HepG2 (cell line): Measurements from ENCODE around the gene MED15. TPM values are rescaled to one million over a fixed set of nuclear protein-coding genes. Genes with fewer than 3 reads are reported as not detected.

Source experiments
- ATAC-seq: fragments of 200-7000 bp; cut with Tn5 transposase; 3 replicates; pipeline ENCODE4 v1.9.1; 2020; ENCODE audit warnings: mild to moderate bottlenecking, moderate library complexity
- BruUV-seq: library from RNA; stranded (reverse); fragments of 400-500 nt; replicated peaks from 2 replicates; lab custom pipeline; 2021; lab: Mats Ljungman, UMichigan
- CTCF ChIA-PET: fragments of 300-600 bp; formaldehyde crosslinking; extraction: SDS; loops from one replicate; lab custom pipeline; 2021; ENCODE audit warnings: low total read pairs, inconsistent platforms, low intra/inter-chr PET ratio; lab: Yijun Ruan, JAX
- POLR2A ChIA-PET: fragments of 350-600 bp; sonication (Branson Sonifier 250); formaldehyde crosslinking; loops from one replicate; lab custom pipeline; 2020; ENCODE audit warnings: antibody characterized with exemption, inconsistent platforms; lab: Yijun Ruan, JAX
- DNase-seq: peaks from one replicate; pipeline ENCODE4 v3.0.0-alpha.2; 2015; ENCODE audit warnings: low spot score
- FAIRE-seq: peaks from 3 replicates; lab custom pipeline; 2011; peaks lifted over from hg19 to GRCh38; lab: Jason Lieb, UNC
- H2AFZ ChIP-seq: one replicate; pipeline ENCODE4 v1.6.1; 2011; ENCODE audit warnings: low read length, inconsistent platforms
- H3K27ac ChIP-seq: fragments of 300-600 bp; 3 replicates; pipeline ENCODE4 v1.8.0; 2011; ENCODE audit warnings: mixed run types, mild to moderate bottlenecking, mixed read lengths, low read length, inconsistent platforms; ENCODE audit not compliant: insufficient read depth; ENCODE audit errors: extremely low read length
- H3K27me3 ChIP-seq, 2 experiments: fragments of 200-600 bp in 1 of 2; 2 replicates in 1 of 2; 3 replicates in 1 of 2; pipeline versions ENCODE4 v1.6.0 to v1.8.0; 2011; ENCODE audit warnings: low read length in 2 of 2, mild to moderate bottlenecking in 2 of 2, moderate library complexity in 2 of 2, inconsistent platforms in 1 of 2; ENCODE audit not compliant: insufficient read depth in 2 of 2, control insufficient read depth in 1 of 2
- H3K36me3 ChIP-seq, 2 experiments: fragments of 200-600 bp in 1 of 2; replicated peaks in 1 of 2; 2 replicates in 1 of 2; 3 replicates in 1 of 2; pipeline versions ENCODE4 v1.5.1 to v1.8.0; 2011; ENCODE audit warnings: low read length in 2 of 2, inconsistent platforms in 1 of 2; ENCODE audit not compliant: insufficient read depth in 2 of 2, control insufficient read depth in 1 of 2
- H3K4me1 ChIP-seq: 2 replicates; pipeline ENCODE4 v1.5.1; 2012; ENCODE audit warnings: low read length, inconsistent platforms; ENCODE audit not compliant: insufficient read depth
- H3K4me2 ChIP-seq: 2 replicates; pipeline ENCODE4 v1.6.0; 2011; ENCODE audit warnings: low read depth, low read length, inconsistent platforms
- H3K4me3 ChIP-seq, 3 experiments: fragments of 200-600 bp in 1 of 3; sonication (generic), shearing (Covaris generic) in 1 of 3; replicated peaks in 1 of 3; 2 replicates each; pipeline ENCODE4 v1.5.1; 2011 to 2016; ENCODE audit warnings: low read length in 3 of 3, inconsistent platforms in 2 of 3, low read depth in 2 of 3, mild to moderate bottlenecking in 2 of 3, control low read depth in 1 of 3, mixed read lengths in 1 of 3; ENCODE audit not compliant: insufficient read depth in 1 of 3
- H3K79me2 ChIP-seq: one replicate; pipeline ENCODE4 v1.6.1; 2011; ENCODE audit warnings: low read length, inconsistent platforms; ENCODE audit not compliant: insufficient read depth
- H3K9ac ChIP-seq: 2 replicates; pipeline ENCODE4 v1.6.0; 2011; ENCODE audit warnings: mild to moderate bottlenecking, low read depth, low read length, inconsistent platforms; ENCODE audit not compliant: insufficient read depth
- H3K9me3 ChIP-seq: 2 replicates; pipeline ENCODE4 v1.5.1; 2012; ENCODE audit warnings: mild to moderate bottlenecking, low read length
- H4K20me1 ChIP-seq: 2 replicates; pipeline ENCODE4 v1.6.0; 2011; ENCODE audit warnings: inconsistent platforms, mild to moderate bottlenecking, low read length, moderate library complexity; ENCODE audit not compliant: insufficient read depth
- TARDBP ChIP-seq: sonication (generic); formaldehyde crosslinking; IDR thresholded peaks from 2 replicates; pipeline ENCODE4 v1.8.0; 2022; ENCODE audit warnings: mild to moderate bottlenecking, missing genetic modification reagents
- THAP11 ChIP-seq: IDR thresholded peaks from 2 replicates; pipeline ENCODE4 v1.6.1; 2016; ENCODE audit warnings: missing biosample characterization, missing genetic modification reagents
- ZFP41 ChIP-seq: sonication (generic); formaldehyde crosslinking; IDR thresholded peaks from 2 replicates; pipeline ENCODE4 v1.4.0; 2020; ENCODE audit warnings: mild to moderate bottlenecking, missing genetic modification reagents, borderline replicate concordance
- ZNF142 ChIP-seq: sonication (generic); formaldehyde crosslinking; IDR thresholded peaks from 2 replicates; pipeline ENCODE4 v1.4.0; 2020; ENCODE audit warnings: missing genetic modification reagents
- ZNF253 ChIP-seq: sonication (generic); formaldehyde crosslinking; IDR thresholded peaks from 2 replicates; pipeline ENCODE4 v1.8.0; 2022; ENCODE audit warnings: mild to moderate bottlenecking, missing genetic modification reagents, borderline replicate concordance
- ZNF30 ChIP-seq: sonication (generic); formaldehyde crosslinking; IDR thresholded peaks from 2 replicates; pipeline ENCODE4 v1.5.0; 2020; ENCODE audit warnings: mild to moderate bottlenecking, missing genetic modification reagents
- ZNF547 ChIP-seq: sonication (generic); formaldehyde crosslinking; IDR thresholded peaks from 2 replicates; pipeline ENCODE4 v1.5.1; 2020; ENCODE audit warnings: mild to moderate bottlenecking, missing genetic modification reagents
- WGBS: methylation state at CpG from one replicate; pipeline ENCODE4 v1.1.6; 2017; ENCODE audit warnings: low lambda C conversion rate; 5-methylcytosine and 5-hydroxymethylcytosine counted together
- in situ Hi-C: cut with HindIII; loops from 2 replicates; pipeline ENCODE4 v1.10.0; 2017; ENCODE audit warnings: low pct_unique_long_range_greater_than_20kb; ENCODE audit not compliant: extremely low pct_ligation_motif_present
- intact Hi-C: fragments of 100-400 bp; cut with micrococcal nuclease; formaldehyde crosslinking; loops from one replicate; pipeline ENCODE4 v1.10.0; 2022; ENCODE audit not compliant: unreplicated experiment
- polyA plus RNA-seq, 8 experiments: library from polyadenylated mRNA; depleted of rRNA in 3 of 8; stranded (reverse) in 7 of 8; unstranded in 1 of 8; fragments of >200 nt; fragmentation: Illumina TruSeq in 4 of 8; extraction: Trizol in 4 of 8; gene quantifications; 2 replicates each; pipeline versions ENCODE4 v1.2.1 to v1.2.3, GENCODE V29; 2011 to 2016; ENCODE audit warnings: low read depth in 4 of 8, missing spikeins in 1 of 8, mixed read lengths in 1 of 8; ENCODE audit not compliant: insufficient read depth in 1 of 8
- total RNA-seq, 5 experiments: library from RNA; depleted of rRNA; stranded (reverse); fragments of >200 nt; fragmentation: Illumina TruSeq; extraction: Trizol; gene quantifications; 2 replicates each; pipeline ENCODE4 v1.2.3, GENCODE V29; 2016; ENCODE audit warnings: low read depth in 1 of 5
- TF ChIP-seq, protein P1 (sequence below): sonication (generic); formaldehyde crosslinking; IDR thresholded peaks from 2 replicates; pipeline ENCODE4 v1.9.0; 2021; ENCODE audit warnings: mild to moderate bottlenecking, missing genetic modification reagents

MED15 gene
- total and polyA plus RNA-seq, 2 of the 13 experiments (the other 11 are each of a cell fraction or from before 2014, with no cell fraction given), result 14.3 to 27.0 TPM

DNA sequence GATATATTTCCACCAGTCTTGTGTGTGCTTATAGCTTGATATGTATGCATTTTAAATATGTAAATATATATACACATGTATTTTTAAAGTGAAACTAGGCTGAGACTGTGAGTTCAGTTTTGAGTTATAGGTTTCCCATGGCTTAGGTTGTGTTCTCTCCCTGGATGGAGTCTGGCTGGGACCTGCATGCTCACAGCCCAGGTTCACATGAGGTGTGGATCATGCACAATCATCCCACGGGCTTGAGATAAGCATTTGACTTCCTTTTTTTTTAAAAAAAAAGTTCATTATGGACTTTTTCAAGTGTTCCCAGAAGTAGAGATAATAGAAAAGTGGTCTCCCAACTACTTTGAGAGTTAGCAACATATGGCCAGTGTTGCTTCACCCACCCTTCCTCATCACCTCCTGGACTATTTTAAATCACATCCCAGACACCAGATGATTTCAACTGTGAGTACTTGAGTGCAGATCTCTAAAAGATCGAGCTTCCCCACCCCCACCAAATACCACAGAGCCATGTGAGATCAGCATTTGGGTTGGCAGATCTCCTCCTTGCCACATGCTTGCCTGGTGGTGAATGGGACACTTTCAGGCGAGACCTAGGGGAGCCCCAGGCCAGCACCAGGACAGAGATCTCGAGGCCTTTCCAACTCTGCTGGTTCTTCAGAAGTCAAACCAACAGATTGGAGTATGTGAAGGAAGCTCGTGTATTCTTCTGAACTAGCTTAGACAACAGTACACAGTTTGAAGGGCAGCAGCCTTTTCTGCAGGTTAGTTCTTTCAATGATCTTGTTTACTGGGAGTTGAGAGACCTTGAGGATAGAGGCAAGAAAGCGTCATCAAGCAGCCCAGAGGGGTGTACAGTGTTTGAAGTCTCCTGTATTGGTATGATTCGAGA lies 15.9 kb downstream of the MED15 start:
- H3K27ac ChIP-seq, result peak overlapping the region; percentile 63
- peaks cover 37% of the 10 kb centered on the region for H3K4me1 ChIP-seq
- ChIA-PET POLR2A (interaction anchor here (1.0 to 1.6 kb wide), 3 partner anchors 14 to 30 kb away, joined by 4 to 6 read pairs (median 4); no protein-coding TSS in a partner anchor), CTCF (interaction anchor here (1.3 kb wide), 1 partner anchor 41 kb away, joined by 3 read pairs; no protein-coding TSS in a partner anchor)
- in situ Hi-C loops, result no loop called here
- peak overlapping the region; percentile 29 for H3K4me2 ChIP-seq
- DNase-seq, result no peak
- H3K79me2 ChIP-seq, result peaks cover 79% of the 10 kb centered on the region
- H3K27me3 ChIP-seq, result no peaks in the 10 kb centered on the region
- H2AFZ ChIP-seq, result no peak overlapping the region
- intact Hi-C loops, result no loop called here
- no TSS peak for BruUV-seq
- no peaks in the 10 kb centered on the region for H3K9me3 ChIP-seq
- peak overlapping the region; percentile 43; the same call in 1 of the 2 replicates for H3K9ac ChIP-seq
- WGBS, result 57% methylated on average over 6 of the region's 7 CpGs
- 0 out of 6 replicates have a peak overlapping the region, but pooled peaks of 1 of the 3 experiments have one; percentile 6 for H3K4me3 ChIP-seq
- no peak for FAIRE-seq
- peak; percentile 33; the same call in 2 of the 3 replicates for ATAC-seq
- H4K20me1 ChIP-seq, result peaks cover 44% of the 10 kb centered on the region
- H3K36me3 ChIP-seq, result peaks cover 15 to 56% of the 10 kb centered on the region in 2 experiments
- TF ChIP-seq ZFP41 (CRISPR knock-in tag) (no peak), THAP11 (CRISPR knock-in tag) (no peak), TARDBP (no peak), ZNF547 (CRISPR knock-in tag) (no peak), ZNF142 (CRISPR knock-in tag) (no peak), ZNF30 (CRISPR knock-in tag) (no peak), ZNF253 (CRISPR knock-in tag) (no peak)
- TF ChIP-seq, protein P1, sequence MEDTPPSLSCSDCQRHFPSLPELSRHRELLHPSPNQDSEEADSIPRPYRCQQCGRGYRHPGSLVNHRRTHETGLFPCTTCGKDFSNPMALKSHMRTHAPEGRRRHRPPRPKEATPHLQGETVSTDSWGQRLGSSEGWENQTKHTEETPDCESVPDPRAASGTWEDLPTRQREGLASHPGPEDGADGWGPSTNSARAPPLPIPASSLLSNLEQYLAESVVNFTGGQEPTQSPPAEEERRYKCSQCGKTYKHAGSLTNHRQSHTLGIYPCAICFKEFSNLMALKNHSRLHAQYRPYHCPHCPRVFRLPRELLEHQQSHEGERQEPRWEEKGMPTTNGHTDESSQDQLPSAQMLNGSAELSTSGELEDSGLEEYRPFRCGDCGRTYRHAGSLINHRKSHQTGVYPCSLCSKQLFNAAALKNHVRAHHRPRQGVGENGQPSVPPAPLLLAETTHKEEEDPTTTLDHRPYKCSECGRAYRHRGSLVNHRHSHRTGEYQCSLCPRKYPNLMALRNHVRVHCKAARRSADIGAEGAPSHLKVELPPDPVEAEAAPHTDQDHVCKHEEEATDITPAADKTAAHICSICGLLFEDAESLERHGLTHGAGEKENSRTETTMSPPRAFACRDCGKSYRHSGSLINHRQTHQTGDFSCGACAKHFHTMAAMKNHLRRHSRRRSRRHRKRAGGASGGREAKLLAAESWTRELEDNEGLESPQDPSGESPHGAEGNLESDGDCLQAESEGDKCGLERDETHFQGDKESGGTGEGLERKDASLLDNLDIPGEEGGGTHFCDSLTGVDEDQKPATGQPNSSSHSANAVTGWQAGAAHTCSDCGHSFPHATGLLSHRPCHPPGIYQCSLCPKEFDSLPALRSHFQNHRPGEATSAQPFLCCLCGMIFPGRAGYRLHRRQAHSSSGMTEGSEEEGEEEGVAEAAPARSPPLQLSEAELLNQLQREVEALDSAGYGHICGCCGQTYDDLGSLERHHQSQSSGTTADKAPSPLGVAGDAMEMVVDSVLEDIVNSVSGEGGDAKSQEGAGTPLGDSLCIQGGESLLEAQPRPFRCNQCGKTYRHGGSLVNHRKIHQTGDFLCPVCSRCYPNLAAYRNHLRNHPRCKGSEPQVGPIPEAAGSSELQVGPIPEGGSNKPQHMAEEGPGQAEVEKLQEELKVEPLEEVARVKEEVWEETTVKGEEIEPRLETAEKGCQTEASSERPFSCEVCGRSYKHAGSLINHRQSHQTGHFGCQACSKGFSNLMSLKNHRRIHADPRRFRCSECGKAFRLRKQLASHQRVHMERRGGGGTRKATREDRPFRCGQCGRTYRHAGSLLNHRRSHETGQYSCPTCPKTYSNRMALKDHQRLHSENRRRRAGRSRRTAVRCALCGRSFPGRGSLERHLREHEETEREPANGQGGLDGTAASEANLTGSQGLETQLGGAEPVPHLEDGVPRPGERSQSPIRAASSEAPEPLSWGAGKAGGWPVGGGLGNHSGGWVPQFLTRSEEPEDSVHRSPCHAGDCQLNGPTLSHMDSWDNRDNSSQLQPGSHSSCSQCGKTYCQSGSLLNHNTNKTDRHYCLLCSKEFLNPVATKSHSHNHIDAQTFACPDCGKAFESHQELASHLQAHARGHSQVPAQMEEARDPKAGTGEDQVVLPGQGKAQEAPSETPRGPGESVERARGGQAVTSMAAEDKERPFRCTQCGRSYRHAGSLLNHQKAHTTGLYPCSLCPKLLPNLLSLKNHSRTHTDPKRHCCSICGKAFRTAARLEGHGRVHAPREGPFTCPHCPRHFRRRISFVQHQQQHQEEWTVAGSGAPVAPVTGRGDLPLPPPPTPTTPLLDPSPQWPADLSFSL, result no peak
